GM13977 (cell line): ENCODE measurements around the gene SLC35D1.

Experiments used
- DNase-seq: peaks from one replicate; pipeline ENCODE4 v3.0.0; 2012; ENCODE audit warnings: low spot score
- in situ Hi-C: fragments of 300-500 bp; cut with MboI; formaldehyde crosslinking; loops from one replicate; pipeline ENCODE4 v1.12.0; 2022; ENCODE audit warnings: low sequenced_read_pairs, low pct_unique_long_range_greater_than_20kb, mixed read lengths, inconsistent platforms; ENCODE audit not compliant: unreplicated experiment
- TF ChIP-seq, protein P1 (sequence below): IDR thresholded peaks from 2 replicates; pipeline ENCODE4 v1.5.1; 2012; ENCODE audit warnings: mild to moderate bottlenecking, control low read depth; ENCODE audit not compliant: insufficient read depth; ENCODE audit errors: extremely low read depth, missing control alignments

SLC35D1 gene

DNA sequence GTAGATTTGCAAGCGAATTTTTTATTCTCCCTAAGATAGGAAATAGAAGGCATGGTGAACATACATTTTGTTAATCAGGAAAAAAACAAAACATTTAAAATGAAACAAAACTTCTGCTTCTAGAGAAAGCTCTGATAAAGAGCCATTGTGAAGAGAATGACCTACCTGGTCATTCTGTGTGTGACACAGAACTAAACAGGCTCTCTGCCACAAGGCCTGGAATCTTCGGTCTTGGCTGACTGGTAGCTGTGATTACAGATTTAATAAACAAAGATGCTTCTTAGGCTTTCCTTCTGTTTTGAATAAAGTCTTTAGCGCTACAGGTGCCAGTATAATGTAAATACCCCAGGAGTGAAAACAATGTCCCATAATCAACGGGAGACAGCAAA, 22.1 kb downstream of the SLC35D1 start:
- DNase-seq: no peak
- TF ChIP-seq, protein P1, sequence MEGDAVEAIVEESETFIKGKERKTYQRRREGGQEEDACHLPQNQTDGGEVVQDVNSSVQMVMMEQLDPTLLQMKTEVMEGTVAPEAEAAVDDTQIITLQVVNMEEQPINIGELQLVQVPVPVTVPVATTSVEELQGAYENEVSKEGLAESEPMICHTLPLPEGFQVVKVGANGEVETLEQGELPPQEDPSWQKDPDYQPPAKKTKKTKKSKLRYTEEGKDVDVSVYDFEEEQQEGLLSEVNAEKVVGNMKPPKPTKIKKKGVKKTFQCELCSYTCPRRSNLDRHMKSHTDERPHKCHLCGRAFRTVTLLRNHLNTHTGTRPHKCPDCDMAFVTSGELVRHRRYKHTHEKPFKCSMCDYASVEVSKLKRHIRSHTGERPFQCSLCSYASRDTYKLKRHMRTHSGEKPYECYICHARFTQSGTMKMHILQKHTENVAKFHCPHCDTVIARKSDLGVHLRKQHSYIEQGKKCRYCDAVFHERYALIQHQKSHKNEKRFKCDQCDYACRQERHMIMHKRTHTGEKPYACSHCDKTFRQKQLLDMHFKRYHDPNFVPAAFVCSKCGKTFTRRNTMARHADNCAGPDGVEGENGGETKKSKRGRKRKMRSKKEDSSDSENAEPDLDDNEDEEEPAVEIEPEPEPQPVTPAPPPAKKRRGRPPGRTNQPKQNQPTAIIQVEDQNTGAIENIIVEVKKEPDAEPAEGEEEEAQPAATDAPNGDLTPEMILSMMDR: no peak
- in situ Hi-C loops: no loop called here

- TF ChIP-seq, protein P1: no peak
- in situ Hi-C loops: no loop called here
- DNase-seq: no peak
Measured at GRCh38 chr1:67031121-67031858, 22.7 kb downstream of the SLC35D1 start.

DNA sequence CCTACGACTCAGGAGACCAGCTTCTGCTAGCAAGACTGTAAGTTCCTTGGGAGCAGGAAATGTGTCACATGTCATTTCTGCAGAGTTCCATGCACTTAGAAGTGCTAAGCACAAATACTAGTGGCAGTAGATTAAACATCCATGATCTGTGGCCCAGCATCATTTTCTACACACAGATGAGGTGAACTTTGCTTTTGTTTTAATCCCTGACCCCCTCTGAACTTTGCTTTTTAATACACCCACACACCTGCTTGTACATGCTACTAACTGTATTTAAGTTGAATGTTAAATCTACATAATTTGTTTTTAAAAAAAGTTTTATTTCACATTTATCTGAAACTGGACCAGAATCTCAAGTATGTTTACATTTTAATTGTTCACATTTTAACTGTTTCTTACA, 24.5 kb downstream of the SLC35D1 start:
- no peak for DNase-seq
- in situ Hi-C loops: no loop called here
- TF ChIP-seq, protein P1: no peak

DNA sequence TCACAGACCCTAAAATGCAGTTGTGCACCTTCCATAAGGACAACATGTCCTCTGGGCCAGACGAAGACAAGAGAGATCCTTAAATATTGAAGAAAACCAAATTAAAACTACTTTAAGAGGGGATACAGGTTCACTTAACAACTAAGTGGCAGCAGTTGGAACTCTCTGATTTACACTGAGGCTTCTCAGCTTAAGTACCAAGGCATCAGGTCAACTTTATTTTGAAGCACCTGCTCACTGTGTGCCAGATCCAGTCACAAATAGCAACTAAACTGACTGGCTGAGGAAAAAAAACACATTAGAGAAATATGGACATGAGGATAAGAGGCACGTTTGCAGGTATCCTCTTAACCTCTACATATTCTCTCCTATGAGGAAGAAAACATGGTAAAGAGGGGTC, 33.2 kb downstream of the SLC35D1 start:
- in situ Hi-C loops: loop anchor here (25.0 kb wide), 1 partner anchor 492 kb away; no protein-coding TSS in a partner anchor
- no peak for DNase-seq
- TF ChIP-seq, protein P1: no peak

DNA sequence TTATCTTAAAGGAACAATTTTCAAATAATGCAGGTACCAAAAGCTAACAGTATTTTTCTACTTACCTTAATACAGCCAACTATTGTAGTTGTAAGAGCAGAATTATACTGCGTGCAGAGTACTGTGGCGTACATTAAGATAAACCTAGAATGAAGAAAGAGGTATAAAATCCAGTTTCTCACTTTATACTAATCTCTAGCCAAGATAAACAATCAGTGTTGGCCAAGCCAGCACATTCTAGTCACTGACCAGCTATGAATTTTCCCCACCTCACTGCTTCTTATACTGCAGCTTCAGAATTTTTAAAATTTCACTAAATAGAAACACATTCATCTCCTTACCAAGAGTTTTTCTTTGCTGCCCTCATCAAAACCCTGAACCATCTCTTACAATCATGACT, 33.6 kb downstream of the SLC35D1 start:
- TF ChIP-seq, protein P1: no peak
- in situ Hi-C loops: loop anchor here (25.0 kb wide), 1 partner anchor 492 kb away; no protein-coding TSS in a partner anchor
- no peak for DNase-seq

DNA sequence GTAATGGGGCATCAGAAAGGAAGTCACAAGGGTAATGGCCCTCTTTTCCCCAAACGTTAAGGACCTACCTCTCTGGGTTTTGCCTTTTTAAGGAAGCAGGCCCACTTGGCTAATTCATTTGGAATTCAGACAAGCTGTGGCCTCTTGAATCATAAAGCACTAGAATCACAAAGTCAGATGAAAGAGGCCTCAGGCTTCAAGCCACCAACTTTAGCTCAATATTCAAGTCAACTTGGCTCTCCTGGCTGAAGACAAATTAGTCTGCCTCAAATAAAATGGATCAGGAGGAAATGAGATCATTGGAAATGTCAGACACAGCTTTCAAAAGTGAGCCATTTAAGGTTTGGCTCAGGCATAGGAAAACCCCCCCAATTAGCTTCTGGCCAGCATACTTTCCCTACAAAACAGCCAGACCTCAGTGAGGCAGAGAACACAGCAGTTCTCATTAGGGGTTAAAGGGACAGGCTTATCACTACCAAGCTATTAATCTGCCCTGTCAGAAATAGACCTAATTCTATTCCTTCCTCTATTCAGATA, 34.3 kb downstream of the SLC35D1 start:
- no peak for DNase-seq
- TF ChIP-seq, protein P1: no peak
- in situ Hi-C loops: loop anchor here (25.0 kb wide), 1 partner anchor 493 kb away; no protein-coding TSS in a partner anchor
